HG03097 (cell line): Measurements from ENCODE around the gene LACTB.

ENCODE experiments used
- ATAC-seq: cut with Tn5 transposase; IDR thresholded peaks from one replicate; pipeline ENCODE4 v1.9.1; 2021; ENCODE audit not compliant: unreplicated experiment, low FRiP score

The LACTB gene

DNA sequence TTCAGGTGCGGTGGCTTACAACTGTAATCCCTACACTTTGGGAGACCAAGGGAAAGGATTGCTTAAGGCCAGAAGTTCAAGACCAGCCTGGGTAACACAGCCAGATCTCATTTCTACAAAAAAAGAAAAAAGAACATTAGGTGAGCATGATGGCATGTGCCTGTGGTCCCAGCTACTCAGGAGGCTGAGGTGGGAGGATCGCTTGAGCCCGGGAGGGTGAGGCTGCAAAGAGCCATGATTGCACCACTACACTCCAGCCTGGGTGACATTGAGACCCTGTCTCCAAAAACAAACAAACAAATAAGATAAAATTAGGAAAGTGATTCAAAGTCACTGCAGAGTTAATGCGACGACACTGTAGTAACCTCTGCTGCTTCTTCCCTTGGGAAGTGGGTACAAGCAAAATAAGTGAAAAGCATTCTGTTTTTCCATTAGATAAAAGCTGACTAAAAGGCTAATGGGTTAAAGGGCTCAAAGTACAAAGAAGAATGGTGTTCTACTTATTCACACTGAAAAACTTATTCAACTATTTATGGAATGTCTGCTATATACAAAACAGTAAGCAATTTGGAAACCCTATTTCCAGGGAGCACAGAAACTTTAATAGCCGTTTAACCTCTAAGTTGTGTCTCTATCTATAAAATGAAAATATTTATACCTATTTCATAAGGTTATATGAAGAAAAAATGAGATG lies 43.7 kb downstream of the LACTB start:
- no peak for ATAC-seq

DNA sequence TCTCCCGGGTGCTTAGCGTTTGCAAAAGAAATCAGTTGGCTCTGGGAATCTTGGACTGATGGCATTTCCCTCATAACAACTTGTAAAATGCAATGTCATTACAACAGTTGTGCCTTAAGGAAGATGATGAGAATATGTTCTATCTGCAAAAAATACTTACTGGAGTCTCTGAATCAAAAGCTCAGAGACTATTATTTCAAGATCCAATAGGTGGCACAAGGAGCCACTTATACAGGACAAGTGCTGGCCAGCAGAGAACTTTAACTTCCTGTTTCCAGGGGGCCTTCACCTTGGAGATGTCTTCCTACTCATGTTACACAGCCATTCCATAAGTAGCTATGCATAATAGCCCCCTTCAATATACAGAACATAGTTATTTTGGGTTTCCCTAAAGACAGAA lies 44.6 kb downstream of the LACTB start:
- ATAC-seq: no peak

DNA sequence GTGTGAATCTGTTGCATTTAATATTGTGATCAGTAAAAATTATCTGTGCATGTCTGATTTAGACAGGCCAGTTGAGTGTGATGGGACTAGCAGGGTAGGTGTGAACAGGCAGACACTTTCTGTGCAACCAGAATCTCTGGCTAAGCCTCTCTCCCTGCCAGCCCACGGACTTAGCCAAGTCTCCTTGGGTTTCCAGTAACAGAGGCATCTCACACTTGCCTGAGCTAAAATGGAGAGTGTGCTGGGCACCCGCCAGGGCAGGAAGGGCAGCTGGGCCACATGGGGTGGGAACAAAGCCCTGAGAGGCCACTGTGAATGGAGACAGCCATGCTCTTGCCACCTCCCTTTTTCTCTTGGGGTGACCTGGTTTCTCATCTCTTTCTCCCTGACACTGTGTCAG lies 48.1 kb downstream of the LACTB start:
- no peak for ATAC-seq

DNA sequence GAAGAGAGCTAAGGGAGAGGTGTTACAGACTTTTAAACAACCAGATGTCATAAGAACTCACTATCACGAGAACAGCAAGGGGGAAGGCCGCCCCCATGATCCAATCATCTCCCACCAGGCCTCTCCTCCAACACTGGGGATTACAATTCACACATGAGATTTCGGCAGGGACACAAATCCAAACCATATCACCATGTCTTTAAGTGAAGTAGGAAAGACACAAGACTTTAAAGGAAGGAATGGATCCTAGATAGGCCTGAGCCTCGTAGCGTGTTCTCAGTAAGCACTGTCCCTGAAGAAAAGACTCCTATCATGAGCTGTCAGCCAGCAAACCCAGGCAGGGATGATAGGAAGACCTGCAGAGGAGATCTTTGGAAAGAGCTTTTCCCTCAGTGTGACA lies 50.7 kb downstream of the LACTB start:
- ATAC-seq: no peak

DNA sequence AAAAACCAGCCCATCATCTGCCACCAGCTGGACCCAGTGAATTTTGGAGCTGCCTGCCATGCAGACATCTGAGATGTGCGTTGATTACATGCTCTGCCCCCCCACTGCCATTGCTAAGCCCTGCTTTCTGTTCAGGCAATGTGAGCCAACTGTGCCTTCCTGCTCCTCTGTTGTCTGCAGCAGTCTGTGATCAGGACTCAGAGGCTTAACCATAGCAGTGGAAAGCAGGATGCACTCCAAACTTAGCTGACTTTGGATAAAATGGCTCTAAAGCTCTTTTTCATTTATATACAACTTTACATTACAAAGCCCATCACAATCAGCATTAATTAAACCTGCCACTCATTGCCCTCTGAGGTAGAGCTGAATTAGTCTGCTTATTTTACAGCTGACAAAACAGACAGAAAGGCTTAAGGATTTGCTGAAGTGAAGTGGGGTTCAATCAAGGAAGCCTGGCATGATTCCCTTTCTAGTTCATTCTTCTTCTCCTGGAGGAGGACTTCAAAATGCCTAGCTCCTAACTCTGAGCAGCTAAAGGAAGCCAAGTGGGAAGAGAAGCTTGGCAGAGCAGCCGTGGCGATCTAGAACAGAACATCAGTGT lies 51.3 kb downstream of the LACTB start:
- no peak for ATAC-seq

DNA sequence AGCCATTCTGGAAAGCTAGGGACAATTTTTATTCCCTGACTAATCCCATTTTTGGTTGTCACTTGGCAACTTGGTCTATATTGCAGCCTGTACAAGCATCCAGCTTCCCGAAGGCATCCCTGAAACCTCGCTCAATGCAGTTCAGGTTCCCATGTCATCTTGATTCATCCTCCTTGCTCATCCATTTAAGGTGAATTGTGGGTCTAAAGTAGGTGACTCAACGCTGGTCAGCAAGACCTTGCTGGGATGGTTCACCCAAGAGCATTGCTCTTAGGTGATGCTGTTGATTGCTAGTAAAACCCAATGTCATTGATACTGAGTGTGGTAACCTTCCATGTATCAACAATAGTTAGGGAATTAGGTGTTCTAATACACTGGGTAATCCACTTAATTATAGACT lies 54.6 kb downstream of the LACTB start:
- no peak for ATAC-seq

DNA sequence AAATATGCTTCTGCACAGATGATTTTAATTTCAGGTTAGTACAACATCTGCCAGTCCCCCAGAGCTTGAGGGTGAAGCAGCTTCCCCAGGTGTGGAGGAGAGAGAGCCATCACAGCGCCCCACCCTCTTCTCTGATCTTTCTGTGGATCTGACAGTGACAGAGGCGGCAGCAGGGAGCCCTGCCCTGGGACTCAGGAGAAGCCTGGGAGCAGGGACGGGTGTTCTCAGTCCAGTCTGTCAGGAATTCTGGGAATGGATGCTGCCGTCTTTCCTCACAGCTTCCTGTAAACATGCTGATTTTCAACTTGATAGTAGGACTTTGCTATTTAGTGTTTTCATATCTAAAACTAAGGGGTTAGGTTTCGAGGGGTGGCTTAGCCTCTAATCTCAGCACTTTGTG lies 56.4 kb downstream of the LACTB start:
- ATAC-seq: no peak

DNA sequence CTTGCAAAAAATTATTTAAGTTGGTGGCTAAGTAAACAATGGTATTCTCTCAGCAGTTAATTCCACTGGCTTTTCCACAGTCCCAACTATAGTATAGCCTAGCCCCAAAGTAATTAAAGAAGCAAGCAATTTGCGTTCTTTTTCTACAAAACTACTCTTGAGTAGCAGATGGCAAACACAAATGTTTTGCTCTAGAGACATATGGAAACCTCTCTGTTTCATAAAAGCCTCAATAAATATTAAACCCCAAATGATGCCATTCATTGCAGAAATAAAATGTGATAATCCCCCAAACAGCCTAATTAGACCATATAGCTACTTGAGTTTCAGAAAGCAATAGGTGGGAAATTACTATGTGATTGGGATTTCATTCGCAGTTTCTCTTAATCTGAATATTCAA lies 59.1 kb downstream of the LACTB start:
- no peak for ATAC-seq

DNA sequence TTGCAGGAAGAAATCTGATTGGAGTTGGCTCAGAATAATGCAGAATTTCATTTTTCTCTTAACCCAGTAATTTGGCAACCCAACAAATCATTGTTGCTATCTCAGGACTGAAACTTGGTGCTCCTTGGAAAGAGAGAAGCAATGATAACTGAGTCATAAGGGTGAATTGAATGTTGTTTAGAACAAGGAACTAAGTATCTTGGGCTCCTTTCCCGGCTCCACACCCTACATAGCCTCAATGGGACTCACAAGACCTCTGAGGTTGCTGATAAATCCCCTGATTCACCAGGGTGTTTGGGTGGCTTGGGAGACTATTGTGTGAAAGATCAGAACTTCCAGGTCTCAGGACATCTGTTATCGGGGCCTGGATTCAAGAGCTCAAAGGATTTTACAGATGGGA lies 60.0 kb downstream of the LACTB start:
- no peak for ATAC-seq

DNA sequence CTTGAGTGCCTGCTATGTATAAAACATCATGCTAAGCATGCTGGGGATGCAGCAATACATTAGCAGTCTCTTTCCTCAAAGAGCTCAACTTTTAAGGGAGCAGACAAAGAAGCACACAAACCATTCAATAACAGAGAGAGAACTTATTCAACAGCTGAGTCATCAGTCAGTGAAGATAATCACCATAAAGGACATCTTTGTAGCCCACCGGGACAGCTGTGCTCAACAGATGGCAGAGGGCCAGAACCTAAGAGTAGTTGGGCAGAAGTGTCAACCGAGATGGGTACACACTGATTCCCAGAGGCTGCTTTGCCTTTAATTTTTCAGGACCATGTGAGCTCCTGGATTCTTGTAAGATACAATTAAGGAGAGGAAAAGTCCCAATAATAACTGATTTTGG lies 63.5 kb downstream of the LACTB start:
- ATAC-seq: no peak

DNA sequence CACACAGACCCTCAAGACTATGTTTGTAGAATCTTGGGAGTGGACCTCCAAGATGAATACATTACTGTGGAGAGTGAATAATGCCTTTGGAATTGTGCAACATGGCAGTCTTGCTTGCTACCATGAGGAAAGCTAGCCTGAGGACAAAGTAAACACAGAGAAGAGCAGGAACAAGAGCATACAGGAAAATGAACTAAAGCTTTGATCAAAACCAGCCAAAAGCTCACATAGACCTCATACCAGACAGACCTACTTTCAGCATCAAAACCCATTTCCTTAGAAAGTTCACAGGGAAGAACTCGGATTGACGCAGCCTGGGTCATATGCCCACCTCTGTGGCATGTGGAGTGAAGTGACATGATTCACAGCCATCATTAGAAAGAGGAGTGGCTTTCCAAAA lies 64.4 kb downstream of the LACTB start:
- no peak for ATAC-seq

DNA sequence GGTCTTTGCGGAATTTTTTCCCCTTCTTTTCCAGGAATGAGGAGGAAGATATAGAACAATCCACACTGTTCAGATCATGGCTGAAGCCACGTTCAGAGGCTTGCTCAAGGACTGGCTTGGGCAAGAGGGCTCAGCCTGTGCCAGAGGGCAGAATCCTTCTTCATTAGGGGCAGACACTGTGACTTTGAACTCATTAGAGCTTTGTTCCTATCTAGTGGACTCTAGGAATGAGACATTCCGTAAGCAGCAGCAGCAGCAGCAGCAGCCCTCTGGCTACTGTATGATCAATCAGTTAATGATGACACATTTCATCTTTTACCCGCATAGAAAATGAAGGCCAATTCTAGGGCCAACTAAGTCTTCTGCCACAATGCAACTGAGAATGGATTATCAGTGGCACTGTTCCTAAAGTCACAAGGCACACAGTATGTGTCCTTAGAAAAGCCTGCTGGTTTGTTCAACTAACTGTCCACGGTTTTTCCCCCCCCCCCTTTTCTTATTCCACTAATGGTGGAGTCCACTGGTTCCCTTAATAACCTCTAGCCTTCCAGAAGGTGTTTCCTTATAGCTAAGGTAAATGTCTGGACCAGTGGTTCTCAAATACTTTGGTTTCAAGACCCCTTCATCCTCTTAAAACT lies 66.0 kb downstream of the LACTB start:
- no peak for ATAC-seq

DNA sequence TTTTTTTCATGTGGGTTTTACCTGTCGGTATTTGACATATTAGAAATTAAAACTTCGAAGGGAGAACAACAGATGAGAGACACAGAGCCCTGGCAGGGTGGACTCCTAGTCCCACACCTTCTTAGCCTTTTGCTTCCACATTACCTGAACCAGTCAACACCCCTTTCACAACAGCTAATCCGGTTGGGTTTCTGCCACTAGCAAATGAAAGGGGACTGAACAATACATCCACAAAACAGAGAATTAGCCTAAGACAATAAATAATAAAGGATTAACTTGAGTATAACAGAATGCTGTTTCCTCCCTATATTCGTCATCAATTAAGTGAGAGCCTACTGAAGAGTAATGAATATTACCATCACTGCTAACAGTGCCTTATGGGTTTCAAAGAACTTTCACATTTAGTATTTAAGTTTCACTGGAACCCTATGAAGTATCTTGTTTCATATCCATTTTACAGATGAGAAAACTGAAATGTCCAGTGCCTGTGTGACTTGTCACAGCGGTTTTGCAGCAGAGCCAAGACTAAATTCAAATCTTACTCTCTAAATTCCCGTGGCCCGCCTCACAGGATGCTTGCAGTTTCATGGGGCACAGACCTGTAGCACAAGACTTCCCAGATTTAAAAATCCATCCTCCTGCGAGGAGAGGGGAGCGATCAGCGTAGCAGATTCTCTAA lies 66.7 kb downstream of the LACTB start:
- no peak for ATAC-seq

DNA sequence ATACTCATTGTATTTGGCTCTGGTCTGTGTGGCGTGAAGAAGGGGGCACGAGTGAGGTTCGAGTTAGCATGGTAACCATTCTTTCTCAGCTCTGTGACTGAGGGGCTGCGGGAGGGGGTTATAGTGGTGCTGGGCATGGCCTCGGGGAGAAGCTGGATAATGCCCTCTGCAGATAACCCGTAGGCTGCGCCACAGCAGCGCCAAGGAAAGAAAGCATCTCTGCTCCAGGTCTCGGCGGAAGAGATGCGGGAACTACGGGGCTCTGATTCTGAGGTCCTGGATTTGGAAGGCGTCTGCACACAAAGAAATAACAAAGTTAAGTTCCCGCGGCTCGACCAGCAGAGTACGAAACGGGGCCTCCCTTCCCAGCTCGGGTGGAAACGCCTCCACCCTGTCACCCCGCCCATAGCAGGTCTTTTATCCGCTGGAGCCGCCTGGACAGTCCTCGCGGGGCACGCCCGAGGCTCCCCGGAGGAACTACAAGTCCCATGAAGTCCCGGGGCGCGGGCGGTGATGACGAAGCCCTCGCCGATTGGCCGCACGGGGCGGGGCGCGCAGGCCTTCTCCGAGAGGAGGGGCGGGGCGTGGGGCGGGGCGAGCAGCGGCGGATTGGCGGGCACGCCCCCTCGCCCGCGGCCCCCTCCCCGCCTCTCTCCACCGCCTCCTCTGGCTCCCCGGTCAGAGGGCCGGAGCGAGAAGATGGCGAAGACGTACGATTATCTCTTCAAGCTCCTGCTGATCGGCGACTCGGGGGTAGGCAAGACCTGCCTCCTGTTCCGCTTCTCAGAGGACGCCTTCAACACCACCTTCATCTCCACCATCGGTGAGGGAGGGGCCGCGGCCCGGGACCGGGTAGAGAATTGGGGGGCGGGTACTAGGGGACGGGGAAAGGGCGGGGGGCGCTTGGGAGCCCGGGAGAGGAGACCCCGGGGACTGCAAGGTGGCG lies 67.5 kb downstream of the LACTB start, which contains the start of gene RAB8B:
TSS of gene RAB8B (plus strand) at position 681 of the 946 bp plus-strand sequence. CDS start at position 700, 19 bp downstream.
- peak; percentile 64 for ATAC-seq

DNA sequence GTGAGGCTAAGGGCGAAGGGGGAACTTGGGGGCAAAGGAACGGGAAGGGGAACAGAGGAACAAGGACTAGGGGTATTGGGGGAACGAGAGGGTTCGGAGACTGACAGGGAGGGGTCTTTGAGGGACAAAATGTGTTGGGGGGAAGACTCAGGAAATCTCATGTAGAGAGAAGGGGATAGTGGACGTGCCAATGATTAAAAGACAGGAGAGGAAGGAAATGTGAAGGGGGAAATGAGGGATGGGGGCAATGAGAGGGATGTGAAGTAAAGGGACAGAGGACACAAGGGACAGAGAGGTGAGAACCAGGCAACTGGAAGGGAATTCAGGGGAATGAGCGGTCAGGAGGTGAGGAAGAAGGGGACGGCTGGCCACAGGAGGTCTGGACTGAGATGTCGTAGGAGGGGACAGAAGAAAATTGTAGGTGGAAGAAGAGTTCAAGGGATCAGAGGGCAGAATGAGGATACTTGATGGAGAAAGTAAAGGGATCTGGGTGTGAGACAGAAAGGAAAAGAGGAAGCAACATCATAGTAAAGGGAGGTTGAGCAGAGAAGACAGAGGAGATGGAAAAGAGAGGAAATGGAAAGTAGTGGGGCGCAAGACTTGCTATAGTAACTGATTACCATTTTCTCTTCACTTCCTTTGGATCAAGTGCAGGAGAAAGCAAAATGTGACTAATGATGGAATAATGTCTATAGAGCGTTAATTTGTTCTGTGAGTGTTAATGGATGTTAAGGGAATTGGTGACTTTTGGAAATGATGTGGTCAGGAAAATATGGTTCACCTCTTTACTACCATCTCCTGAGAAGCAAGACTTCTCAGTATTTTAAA lies 68.5 kb downstream of the LACTB start:
- ATAC-seq: no peak

DNA sequence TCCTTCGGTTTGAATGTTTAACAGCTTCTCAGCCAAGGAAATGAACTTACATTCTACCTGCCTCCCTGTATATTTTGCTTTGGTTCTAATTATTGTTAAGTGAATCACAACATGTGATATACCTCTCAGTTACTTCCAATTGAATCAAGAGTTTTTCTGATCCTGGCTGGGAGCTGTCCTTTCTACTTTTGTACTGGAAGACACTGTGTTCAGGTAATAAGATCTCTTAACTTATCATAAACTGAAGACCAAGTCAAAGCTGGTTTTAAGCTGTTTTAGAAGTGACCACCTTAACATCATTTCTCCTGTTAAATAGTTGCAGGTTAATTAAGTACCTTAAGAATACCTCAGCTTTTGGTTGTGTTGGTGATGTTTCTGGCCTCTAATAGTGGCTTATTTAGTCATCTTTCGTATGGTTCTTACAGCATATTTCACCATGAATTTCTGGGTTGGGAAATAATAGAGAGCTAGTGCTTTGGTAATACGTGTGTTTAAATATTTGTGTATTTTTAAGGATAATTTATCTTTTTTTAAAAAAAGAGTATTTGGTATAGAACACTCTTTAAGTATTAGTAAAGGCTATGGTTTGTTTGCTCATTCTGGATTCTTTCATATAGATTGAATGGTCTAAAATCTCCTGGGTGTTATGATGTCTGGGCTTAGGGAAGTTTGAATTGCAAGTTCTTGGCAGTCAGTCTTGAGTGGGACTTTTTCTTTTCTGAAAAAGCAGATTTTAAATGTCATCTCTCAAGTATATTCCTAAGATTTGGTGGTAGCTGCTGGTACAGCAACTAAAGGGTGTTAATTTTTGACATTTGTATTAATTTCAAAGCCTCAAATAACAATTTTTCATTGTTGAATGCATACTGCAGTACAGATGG lies 69.3 kb downstream of the LACTB start:
- no peak for ATAC-seq
